Measurements from ENCODE around the gene YAE1. TPM values are rescaled to one million over a fixed set of nuclear protein-coding genes. Genes with fewer than 3 reads are reported as not detected.

Gene YAE1
- total RNA-seq, 1 donor from 2014 or later, result 27.8 TPM

- no peak for TF ChIP-seq EZH2 (IDR thresholded peaks at IDR 0.05; ENCODE audit: insufficient read depth, low read length)
- TF ChIP-seq, protein P1, sequence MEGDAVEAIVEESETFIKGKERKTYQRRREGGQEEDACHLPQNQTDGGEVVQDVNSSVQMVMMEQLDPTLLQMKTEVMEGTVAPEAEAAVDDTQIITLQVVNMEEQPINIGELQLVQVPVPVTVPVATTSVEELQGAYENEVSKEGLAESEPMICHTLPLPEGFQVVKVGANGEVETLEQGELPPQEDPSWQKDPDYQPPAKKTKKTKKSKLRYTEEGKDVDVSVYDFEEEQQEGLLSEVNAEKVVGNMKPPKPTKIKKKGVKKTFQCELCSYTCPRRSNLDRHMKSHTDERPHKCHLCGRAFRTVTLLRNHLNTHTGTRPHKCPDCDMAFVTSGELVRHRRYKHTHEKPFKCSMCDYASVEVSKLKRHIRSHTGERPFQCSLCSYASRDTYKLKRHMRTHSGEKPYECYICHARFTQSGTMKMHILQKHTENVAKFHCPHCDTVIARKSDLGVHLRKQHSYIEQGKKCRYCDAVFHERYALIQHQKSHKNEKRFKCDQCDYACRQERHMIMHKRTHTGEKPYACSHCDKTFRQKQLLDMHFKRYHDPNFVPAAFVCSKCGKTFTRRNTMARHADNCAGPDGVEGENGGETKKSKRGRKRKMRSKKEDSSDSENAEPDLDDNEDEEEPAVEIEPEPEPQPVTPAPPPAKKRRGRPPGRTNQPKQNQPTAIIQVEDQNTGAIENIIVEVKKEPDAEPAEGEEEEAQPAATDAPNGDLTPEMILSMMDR (IDR thresholded peaks at IDR 0.05; ENCODE audit: insufficient read depth, low read depth, low read length), result no peak
- no peaks in the 10 kb centered on the region for H3K79me2 ChIP-seq (ENCODE audit: insufficient read depth, low read length)
- no peaks in the 10 kb centered on the region for H3K27me3 ChIP-seq (ENCODE audit: insufficient read depth, low read length)
- peaks cover 3% of the 10 kb centered on the region for H3K4me1 ChIP-seq (ENCODE audit: insufficient read depth, low read length)
- Mint-ChIP-seq H3K4me1 (ENCODE audit: low read depth, unreplicated experiment) (peaks cover 23% of the 10 kb centered on the region), H3K36me3 (ENCODE audit: low read depth, unreplicated experiment) (no peaks in the 10 kb centered on the region), H3K27me3 (ENCODE audit: low read depth, unreplicated experiment) (no peaks in the 10 kb centered on the region), H3K27ac (ENCODE audit: unreplicated experiment) (no peak overlapping the region), H3K4me3 (ENCODE audit: unreplicated experiment) (no peak overlapping the region), H3K9me3 (ENCODE audit: unreplicated experiment) (peaks cover 4% of the 10 kb centered on the region)
- no peaks in the 10 kb centered on the region for H4K20me1 ChIP-seq (ENCODE audit: insufficient read depth, low read length)
- no peak overlapping the region for H3K4me2 ChIP-seq (ENCODE audit: low read length)
- H3K9ac ChIP-seq (ENCODE audit: low read length), result no peak overlapping the region
- no peak overlapping the region for H3K4me3 ChIP-seq (ENCODE audit: insufficient read depth, low read depth, low read length)
- no peaks in the 10 kb centered on the region for H3K9me3 ChIP-seq (ENCODE audit: insufficient read depth, low read depth, low read length)
- no peaks in the 10 kb centered on the region for H3K36me3 ChIP-seq (ENCODE audit: insufficient read depth, low read length)
- no peak for DNase-seq (ENCODE audit: low read depth)
- no peak overlapping the region for H3K27ac ChIP-seq (ENCODE audit: low read depth, low read length)
- no peak overlapping the region for H2AFZ ChIP-seq (ENCODE audit: low read depth, low read length)
- no peak for FAIRE-seq
Observed at GRCh38 chr7:39603924-39604323, 37.7 kb downstream of the YAE1 start.

GRCh38 chr7:39605087-39605486 lies 38.9 kb downstream of the YAE1 start:
- Mint-ChIP-seq H3K27ac (ENCODE audit: unreplicated experiment) (no peak overlapping the region), H3K4me1 (ENCODE audit: low read depth, unreplicated experiment) (peaks cover 28% of the 10 kb centered on the region), H3K27me3 (ENCODE audit: low read depth, unreplicated experiment) (peaks cover 2% of the 10 kb centered on the region), H3K9me3 (ENCODE audit: unreplicated experiment) (peaks cover 4% of the 10 kb centered on the region), H3K4me3 (ENCODE audit: unreplicated experiment) (no peak overlapping the region), H3K36me3 (ENCODE audit: low read depth, unreplicated experiment) (no peaks in the 10 kb centered on the region)
- FAIRE-seq (peak; percentile 68), DNase-seq (ENCODE audit: low read depth) (peak; percentile 83)
- H3K27me3 ChIP-seq (ENCODE audit: insufficient read depth, low read length), result no peaks in the 10 kb centered on the region
- H3K27ac ChIP-seq (ENCODE audit: low read depth, low read length), result peak overlapping the region; percentile 30
- H3K4me3 ChIP-seq (ENCODE audit: insufficient read depth, low read depth, low read length), result no peak overlapping the region
- no peak overlapping the region for H3K9ac ChIP-seq (ENCODE audit: low read length)
- H3K9me3 ChIP-seq (ENCODE audit: insufficient read depth, low read depth, low read length), result no peaks in the 10 kb centered on the region
- H3K36me3 ChIP-seq (ENCODE audit: insufficient read depth, low read length), result no peaks in the 10 kb centered on the region
- no peaks in the 10 kb centered on the region for H3K79me2 ChIP-seq (ENCODE audit: insufficient read depth, low read length)
- no peak overlapping the region for H2AFZ ChIP-seq (ENCODE audit: low read depth, low read length)
- TF ChIP-seq, protein P1 (IDR thresholded peaks at IDR 0.05; ENCODE audit: insufficient read depth, low read depth, low read length), result no peak
- no peak for TF ChIP-seq EZH2 (IDR thresholded peaks at IDR 0.05; ENCODE audit: insufficient read depth, low read length)
- peak overlapping the region; percentile 17 for H3K4me2 ChIP-seq (ENCODE audit: low read length)
- H4K20me1 ChIP-seq (ENCODE audit: insufficient read depth, low read length), result no peaks in the 10 kb centered on the region
- peaks cover 15% of the 10 kb centered on the region for H3K4me1 ChIP-seq (ENCODE audit: insufficient read depth, low read length)

- peaks cover 3% of the 10 kb centered on the region for H3K36me3 Mint-ChIP-seq (ENCODE audit: low read depth, unreplicated experiment)
- peaks cover 4% of the 10 kb centered on the region for H3K9me3 Mint-ChIP-seq (ENCODE audit: unreplicated experiment)
- Histone ChIP-seq H3K27me3 (ENCODE audit: insufficient read depth, low read length) (no peaks in the 10 kb centered on the region), H4K20me1 (ENCODE audit: insufficient read depth, low read length) (no peaks in the 10 kb centered on the region), H3K4me2 (ENCODE audit: low read length) (no peak overlapping the region), H3K27ac (ENCODE audit: low read depth, low read length) (no peak overlapping the region), H3K4me1 (ENCODE audit: insufficient read depth, low read length) (peaks cover 17% of the 10 kb centered on the region), H2AFZ (ENCODE audit: low read depth, low read length) (no peak overlapping the region), H3K4me3 (ENCODE audit: insufficient read depth, low read depth, low read length) (no peak overlapping the region), H3K36me3 (ENCODE audit: insufficient read depth, low read length) (no peaks in the 10 kb centered on the region), H3K79me2 (ENCODE audit: insufficient read depth, low read length) (no peaks in the 10 kb centered on the region), H3K9me3 (ENCODE audit: insufficient read depth, low read depth, low read length) (no peaks in the 10 kb centered on the region), H3K9ac (ENCODE audit: low read length) (no peak overlapping the region)
- no peak overlapping the region for H3K27ac Mint-ChIP-seq (ENCODE audit: unreplicated experiment)
- H3K4me3 Mint-ChIP-seq (ENCODE audit: unreplicated experiment), result no peak overlapping the region
- peaks cover 28% of the 10 kb centered on the region for H3K4me1 Mint-ChIP-seq (ENCODE audit: low read depth, unreplicated experiment)
- TF ChIP-seq, protein P1 (IDR thresholded peaks at IDR 0.05; ENCODE audit: insufficient read depth, low read depth, low read length), result no peak
- TF ChIP-seq EZH2 (IDR thresholded peaks at IDR 0.05; ENCODE audit: insufficient read depth, low read length), result no peak
- peaks cover 5% of the 10 kb centered on the region for H3K27me3 Mint-ChIP-seq (ENCODE audit: low read depth, unreplicated experiment)
- DNase-seq (ENCODE audit: low read depth) (no peak), FAIRE-seq (no peak)
Observed at GRCh38 chr7:39606352-39606751, 40.1 kb downstream of the YAE1 start.

Measured in astrocyte (in vitro differentiated cells and primary cell).